HCT116 (cell line): ENCODE measurements around the gene ACOT8. TPM values are rescaled to one million over a fixed set of nuclear protein-coding genes. Genes with fewer than 3 reads are reported as not detected.

ENCODE experiments used
- ATAC-seq: fragments of 200-7000 bp; cut with Tn5 transposase; 2 replicates; pipeline ENCODE4 v1.9.1; 2020; ENCODE audit warnings: mild to moderate bottlenecking, moderate library complexity
- BruUV-seq: library from RNA; stranded (reverse); fragments of 400-500 nt; replicated peaks from 2 replicates; lab custom pipeline; 2021; lab: Mats Ljungman, UMichigan
- CTCF ChIA-PET: fragments of 300-600 bp; sonication (Branson Sonifier 250); formaldehyde crosslinking; loops from one replicate; lab custom pipeline; 2021; ENCODE audit warnings: antibody characterized with exemption; lab: Charles Lee
- POLR2A ChIA-PET: fragments of 300-600, 350-600 bp; sonication (Branson Sonifier 250); formaldehyde crosslinking; loops from one replicate; lab custom pipeline; 2021; ENCODE audit warnings: antibody characterized with exemption; lab: Charles Lee
- RAD21 ChIA-PET, 2 experiments: fragments of 300-600 bp; sonication (Branson Sonifier 250); formaldehyde crosslinking; loops; one replicate each; lab custom pipeline; 2023; ENCODE audit warnings: low total read pairs in 2 of 2; ENCODE audit not compliant: uncharacterized antibody in 2 of 2, unreplicated experiment in 2 of 2, low non-redundant PET in 1 of 2; lab: Charles Lee
- DNase-seq: peaks from one replicate; pipeline ENCODE4 v3.0.0-alpha.2; 2010; ENCODE audit warnings: low read depth, low spot score
- H2AFZ ChIP-seq: fragments of 200-600 bp; shearing (Covaris generic), sonication (generic); 2 replicates; pipeline ENCODE4 v1.6.1; 2017; ENCODE audit warnings: low read depth, mixed run types, mixed read lengths, antibody characterized with exemption, low read length; ENCODE audit not compliant: poor library complexity, severe bottlenecking
- H3K27ac ChIP-seq: 2 replicates; pipeline ENCODE4 v1.5.1; 2012; ENCODE audit warnings: low read depth, low read length
- H3K27me3 ChIP-seq: fragments of 200-600 bp; sonication (generic); 2 replicates; pipeline ENCODE4 v1.6.1; 2016; ENCODE audit warnings: mixed run types, low read length, mixed read lengths; ENCODE audit not compliant: insufficient read depth
- H3K36me3 ChIP-seq, 2 experiments: fragments of 200-500 bp in 1 of 2; fragments of 200-600 bp in 1 of 2; sonication (Bioruptor generic) in 1 of 2; sonication (generic) in 1 of 2; 2 replicates each; pipeline versions ENCODE4 v1.5.1 to v1.6.1; 2014 to 2016; ENCODE audit warnings: low read length in 2 of 2, inconsistent platforms in 1 of 2, mixed read lengths in 1 of 2, mixed run types in 1 of 2; ENCODE audit not compliant: insufficient read depth in 2 of 2, control insufficient read depth in 1 of 2
- H3K4me1 ChIP-seq, 2 experiments: fragments of 200-600 bp in 1 of 2; sonication (generic) in 1 of 2; 2 replicates each; pipeline versions ENCODE4 v1.5.1 to v1.6.1; 2012 to 2017; ENCODE audit warnings: low read length in 2 of 2, inconsistent platforms in 1 of 2, mild to moderate bottlenecking in 1 of 2, mixed read lengths in 1 of 2, mixed run types in 1 of 2, moderate library complexity in 1 of 2; ENCODE audit not compliant: insufficient read depth in 2 of 2, control insufficient read depth in 1 of 2
- H3K4me2 ChIP-seq: fragments of 200-600 bp; sonication (generic); 2 replicates; pipeline ENCODE4 v1.6.1; 2017; ENCODE audit warnings: mixed run types, low read length, mixed read lengths
- H3K4me3 ChIP-seq, 2 experiments: fragments of 200-600 bp in 1 of 2; sonication (generic) in 1 of 2; replicated peaks in 1 of 2; 2 replicates each; pipeline ENCODE4 v1.5.1; 2011 to 2016; ENCODE audit warnings: low read length in 2 of 2, control low read depth in 1 of 2, low read depth in 1 of 2, mild to moderate bottlenecking in 1 of 2, mixed read lengths in 1 of 2, mixed run types in 1 of 2
- H3K79me2 ChIP-seq: fragments of 200-600 bp; sonication (generic); 2 replicates; pipeline ENCODE4 v1.6.1; 2017; ENCODE audit warnings: mild to moderate bottlenecking, mixed run types, low read length, moderate library complexity, mixed read lengths; ENCODE audit not compliant: insufficient read depth
- H3K9ac ChIP-seq: fragments of 200-600 bp; sonication (generic); 2 replicates; pipeline ENCODE4 v1.6.1; 2016; ENCODE audit warnings: low read length, mixed read lengths
- H3K9me2 ChIP-seq: fragments of 200-600 bp; sonication (generic), shearing (Covaris generic); 2 replicates; pipeline ENCODE4 v1.6.1; 2017; ENCODE audit warnings: mixed run types, mild to moderate bottlenecking, moderate library complexity; ENCODE audit not compliant: insufficient read depth
- H3K9me3 ChIP-seq, 2 experiments: fragments of 200-500 bp in 1 of 2; fragments of 200-600 bp in 1 of 2; sonication (Bioruptor generic) in 1 of 2; sonication (generic) in 1 of 2; 2 replicates each; pipeline ENCODE4 v1.6.1; 2014 to 2017; ENCODE audit warnings: low read length in 2 of 2, mixed read lengths in 2 of 2, inconsistent platforms in 1 of 2, low read depth in 1 of 2, mild to moderate bottlenecking in 1 of 2, mixed run types in 1 of 2, moderate library complexity in 1 of 2; ENCODE audit not compliant: control insufficient read depth in 1 of 2, insufficient read depth in 1 of 2
- H4K20me1 ChIP-seq: fragments of 200-600 bp; sonication (generic), shearing (Covaris generic); 2 replicates; pipeline ENCODE4 v1.6.1; 2017; ENCODE audit warnings: mixed run types, mild to moderate bottlenecking, moderate library complexity; ENCODE audit not compliant: insufficient read depth
- CBX3 ChIP-seq: IDR thresholded peaks from 2 replicates; pipeline ENCODE4 v1.6.1; 2012; ENCODE audit warnings: low read depth
- CEBPB ChIP-seq: IDR thresholded peaks from 2 replicates; pipeline ENCODE4 v1.6.1; 2012; ENCODE audit warnings: low read depth
- FOSL1 ChIP-seq: IDR thresholded peaks from 2 replicates; pipeline ENCODE4 v1.6.1; 2012; ENCODE audit warnings: low read depth
- POLR2AphosphoS5 ChIP-seq: IDR thresholded peaks from 2 replicates; pipeline ENCODE4 v1.6.1; 2011; ENCODE audit warnings: mild to moderate bottlenecking, low read depth, low read length, moderate library complexity
- SIN3A ChIP-seq: IDR thresholded peaks from 2 replicates; pipeline ENCODE4 v1.6.1; 2012; ENCODE audit warnings: low read depth
- SP1 ChIP-seq: IDR thresholded peaks from 2 replicates; pipeline ENCODE4 v1.6.1; 2012; ENCODE audit warnings: low read depth
- TCF7L2 ChIP-seq: IDR thresholded peaks from 2 replicates; pipeline ENCODE4 v1.7.0; 2011; ENCODE audit warnings: borderline replicate concordance, inconsistent platforms; ENCODE audit not compliant: insufficient read depth, insufficient read length; ENCODE audit errors: extremely low read depth
- YY1 ChIP-seq: IDR thresholded peaks from 2 replicates; pipeline ENCODE4 v1.6.1; 2011; ENCODE audit warnings: low read length, low read depth, moderate library complexity, mild to moderate bottlenecking; ENCODE audit not compliant: insufficient replicate concordance; ENCODE audit errors: extremely low read depth
- intact Hi-C: fragments of 100-400 bp; cut with micrococcal nuclease; formaldehyde crosslinking; loops from 2 replicates; pipeline ENCODE4 v1.10.0; 2022
- total RNA-seq: library from RNA; stranded (reverse); gene quantifications from one replicate; pipeline ENCODE4 v1.2.1, GENCODE V29; 2021; ENCODE audit not compliant: unreplicated experiment
- TF ChIP-seq, protein P1 (sequence below): IDR thresholded peaks from 2 replicates; pipeline ENCODE4 v1.6.1; 2012
- TF ChIP-seq, protein P2 (sequence below), 3 experiments: fragments of 200-600 bp in 1 of 3; sonication (generic) in 1 of 3; IDR thresholded peaks in 2 of 3; conservative IDR thresholded peaks in 1 of 3; 2 replicates each; pipeline ENCODE4 v1.5.1; 2012 to 2017; ENCODE audit warnings: low read depth in 2 of 3, low read length in 2 of 3, antibody characterized with exemption in 1 of 3, borderline replicate concordance in 1 of 3, control low read depth in 1 of 3, mild to moderate bottlenecking in 1 of 3, mixed read lengths in 1 of 3, mixed run types in 1 of 3, moderate library complexity in 1 of 3; ENCODE audit not compliant: insufficient read depth in 1 of 3
- TF ChIP-seq, protein P3 (sequence below): IDR thresholded peaks from 2 replicates; pipeline ENCODE4 v1.6.1; 2012

Gene ACOT8
- total RNA-seq, 1 experiment from 2014 or later, result 12.2 TPM

DNA sequence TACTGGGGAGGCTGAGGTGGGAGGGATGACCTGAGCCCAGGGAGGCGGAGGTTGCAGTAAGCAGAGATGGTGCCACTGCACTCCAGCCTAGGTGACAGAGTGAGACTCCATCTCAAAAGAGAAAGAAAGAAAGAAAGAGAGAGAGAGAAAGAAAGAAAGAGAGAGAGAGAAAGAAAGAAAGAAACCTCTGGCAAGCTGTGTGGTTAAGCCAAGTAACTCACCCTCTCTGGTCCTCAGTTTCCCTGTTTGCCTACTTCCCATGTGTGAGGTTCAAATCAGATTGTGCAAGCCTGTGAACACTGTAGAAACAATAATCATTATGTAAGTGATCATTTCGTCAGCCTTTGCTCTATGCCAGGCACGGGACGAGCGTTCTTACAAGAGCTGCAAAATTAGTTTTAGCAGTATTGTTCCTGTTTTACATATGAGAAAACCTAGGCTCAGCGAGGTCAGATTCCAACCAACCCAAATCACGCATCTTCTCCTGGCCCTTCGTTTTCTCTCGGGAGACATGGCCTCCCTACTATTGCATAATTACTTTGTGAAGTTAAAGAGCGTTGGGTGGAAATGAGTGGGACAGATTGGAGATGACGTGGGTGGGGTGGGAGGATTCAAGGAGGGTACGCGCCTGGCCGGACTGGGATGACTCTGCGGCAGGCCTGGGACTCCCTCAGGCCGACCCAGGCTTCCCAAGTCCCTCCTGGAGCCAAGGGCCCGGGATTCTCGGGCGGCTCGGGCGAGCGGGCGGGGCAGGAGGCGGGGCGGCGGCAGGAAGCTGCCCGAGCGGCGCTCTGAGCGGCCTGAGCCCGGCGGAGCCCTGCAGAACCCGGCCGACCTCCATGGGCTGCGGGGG lies 23.9 kb downstream of the ACOT8 start, which contains the start of gene SNX21:
Gene SNX21, plus strand, starts transcription at position 770 of the 853 bp plus-strand sequence. CDS start 121 bp downstream, outside the sequence.
- Histone ChIP-seq H3K36me3 (no peaks in the 10 kb centered on the region), H3K27me3 (no peaks in the 10 kb centered on the region), H3K9ac (peak within 1 kb of the TSS; percentile 66), H2AFZ (peak within 1 kb of the TSS; percentile 24), H3K9me3 (no peaks in the 10 kb centered on the region), H3K27ac (peak within 1 kb of the TSS; percentile 68), H3K4me1 (peaks cover 26 to 35% of the 10 kb centered on the region in 2 experiments), H3K4me2 (peak within 1 kb of the TSS; percentile 90), H3K79me2 (no peaks in the 10 kb centered on the region), H4K20me1 (no peaks in the 10 kb centered on the region), H3K9me2 (no peaks in the 10 kb centered on the region), H3K4me3 (peak within 1 kb of the TSS; percentile 65 to 74)
- POLR2A ChIA-PET, result interaction anchor here (0.7 to 0.9 kb wide), 3 partner anchors 11 to 138 kb away, joined by 3 to 4 read pairs (median 3); no protein-coding TSS in a partner anchor
- BruUV-seq, result TSS peak; percentile 63
- DNase-seq, result no peak
- peak; percentile 20; the same call in 1 of the 2 replicates for TF ChIP-seq SP1
- TF ChIP-seq SIN3A, result 0 out of 2 replicates have a peak, but pooled peaks have one; percentile 58
- TF ChIP-seq POLR2AphosphoS5, result peak; percentile 70; the same call in 1 of the 2 replicates
- TF ChIP-seq FOSL1, result no peak
- TF ChIP-seq YY1, result peak; percentile 30
- TF ChIP-seq CEBPB, result peak; percentile 77; the same call in 1 of the 2 replicates
- TF ChIP-seq, protein P1, sequence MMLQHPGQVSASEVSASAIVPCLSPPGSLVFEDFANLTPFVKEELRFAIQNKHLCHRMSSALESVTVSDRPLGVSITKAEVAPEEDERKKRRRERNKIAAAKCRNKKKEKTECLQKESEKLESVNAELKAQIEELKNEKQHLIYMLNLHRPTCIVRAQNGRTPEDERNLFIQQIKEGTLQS, result no peak
- intact Hi-C loops, result loop anchor here (10.0 kb wide), 1 partner anchor 102 kb away; the partner anchor contains the start of gene PCIF1
- CTCF ChIA-PET, result no interaction called here
- ATAC-seq, result peak; percentile 91
- RAD21 ChIA-PET, result no interaction called here

DNA sequence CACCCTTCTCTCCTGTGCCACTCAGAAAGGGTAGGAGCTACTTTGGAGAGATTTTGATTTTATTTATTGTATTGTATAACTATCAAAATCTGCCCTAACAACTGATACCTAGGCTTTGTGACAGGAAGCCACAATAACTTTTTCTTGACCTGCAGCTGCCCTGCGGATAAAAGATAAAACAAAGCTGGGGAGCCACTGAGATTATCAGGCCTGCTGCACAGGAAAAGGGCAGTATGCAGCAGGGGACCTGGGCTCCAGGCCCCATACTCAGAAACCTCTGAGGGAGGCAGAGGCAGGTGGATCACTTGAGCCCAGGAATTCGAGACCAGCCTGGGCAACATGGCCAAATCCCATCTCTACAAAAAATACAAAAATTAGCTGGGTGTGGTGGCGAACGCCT lies 24.6 kb downstream of the ACOT8 start:
- no peaks in the 10 kb centered on the region for H4K20me1 ChIP-seq
- no peak for ATAC-seq
- H3K79me2 ChIP-seq, result no peaks in the 10 kb centered on the region
- peaks cover 26 to 35% of the 10 kb centered on the region in 2 experiments for H3K4me1 ChIP-seq
- DNase-seq, result no peak
- H3K27ac ChIP-seq, result peak overlapping the region; percentile 68; the same call in 1 of the 2 replicates
- H3K9me2 ChIP-seq, result no peaks in the 10 kb centered on the region
- peak overlapping the region; percentile 66; the same call in 1 of the 2 replicates for H3K9ac ChIP-seq
- H3K27me3 ChIP-seq, result no peaks in the 10 kb centered on the region
- H3K36me3 ChIP-seq, result no peaks in the 10 kb centered on the region
- intact Hi-C loops, result loop anchor here (10.0 kb wide), 1 partner anchor 102 kb away; the partner anchor contains the start of gene PCIF1
- ChIA-PET RAD21 (no interaction called here), POLR2A (no interaction called here), CTCF (no interaction called here)
- peak overlapping the region in 1 of 2 experiments; percentile 74; a peak in 1 of 4 replicates for H3K4me3 ChIP-seq
- no peaks in the 10 kb centered on the region for H3K9me3 ChIP-seq
- BruUV-seq, result no TSS peak
- H2AFZ ChIP-seq, result no peak overlapping the region
- peak overlapping the region; percentile 90 for H3K4me2 ChIP-seq
- TF ChIP-seq POLR2AphosphoS5, result no peak
- no peak for TF ChIP-seq CBX3
- no peak for TF ChIP-seq TCF7L2
- TF ChIP-seq, protein P1, result no peak
- TF ChIP-seq, protein P2, sequence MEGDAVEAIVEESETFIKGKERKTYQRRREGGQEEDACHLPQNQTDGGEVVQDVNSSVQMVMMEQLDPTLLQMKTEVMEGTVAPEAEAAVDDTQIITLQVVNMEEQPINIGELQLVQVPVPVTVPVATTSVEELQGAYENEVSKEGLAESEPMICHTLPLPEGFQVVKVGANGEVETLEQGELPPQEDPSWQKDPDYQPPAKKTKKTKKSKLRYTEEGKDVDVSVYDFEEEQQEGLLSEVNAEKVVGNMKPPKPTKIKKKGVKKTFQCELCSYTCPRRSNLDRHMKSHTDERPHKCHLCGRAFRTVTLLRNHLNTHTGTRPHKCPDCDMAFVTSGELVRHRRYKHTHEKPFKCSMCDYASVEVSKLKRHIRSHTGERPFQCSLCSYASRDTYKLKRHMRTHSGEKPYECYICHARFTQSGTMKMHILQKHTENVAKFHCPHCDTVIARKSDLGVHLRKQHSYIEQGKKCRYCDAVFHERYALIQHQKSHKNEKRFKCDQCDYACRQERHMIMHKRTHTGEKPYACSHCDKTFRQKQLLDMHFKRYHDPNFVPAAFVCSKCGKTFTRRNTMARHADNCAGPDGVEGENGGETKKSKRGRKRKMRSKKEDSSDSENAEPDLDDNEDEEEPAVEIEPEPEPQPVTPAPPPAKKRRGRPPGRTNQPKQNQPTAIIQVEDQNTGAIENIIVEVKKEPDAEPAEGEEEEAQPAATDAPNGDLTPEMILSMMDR (IDR thresholded peaks at IDR 0.05 in 2 of 3, conservative IDR thresholded peaks at IDR 0.05 in 1 of 3; ENCODE audit: borderline replicate concordance in 1 of 3, insufficient read depth in 1 of 3, low read depth in 2 of 3, low read length in 2 of 3), result no peak
- no peak for TF ChIP-seq SIN3A
- no peak for TF ChIP-seq SP1
- TF ChIP-seq CEBPB, result no peak
- TF ChIP-seq, protein P3, sequence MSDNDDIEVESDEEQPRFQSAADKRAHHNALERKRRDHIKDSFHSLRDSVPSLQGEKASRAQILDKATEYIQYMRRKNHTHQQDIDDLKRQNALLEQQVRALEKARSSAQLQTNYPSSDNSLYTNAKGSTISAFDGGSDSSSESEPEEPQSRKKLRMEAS, result no peak
